Measurements from ENCODE around the gene ETFA.

GRCh38 chr15:76309601-76310330 lies 1.5 kb downstream of the ETFA start:
- TF ChIP-seq CTCF (IDR thresholded peaks at IDR 0.05 in 4 of 5, conservative IDR thresholded peaks at IDR 0.05 in 1 of 5) (no peak), POLR2A (IDR thresholded peaks at IDR 0.05) (no peak)

All from gastrocnemius medialis (tissue), 4 donors.